Mucosa of descending colon (tissue), 3 donors: ENCODE data around the gene ELAC2. TPM values are rescaled to one million over a fixed set of nuclear protein-coding genes. Genes with fewer than 3 reads are reported as not detected.

ENCODE experiments used
- ATAC-seq: fragments of 200-7000 bp; cut with Tn5 transposase; one replicate; pipeline ENCODE4 v1.9.1; 2020; ENCODE audit warnings: mild to moderate bottlenecking, moderate library complexity
- DNase-seq, 3 donors: peaks; one replicate each; pipeline ENCODE4 v3.0.0-alpha.2; 2020
- H3K36me3 ChIP-seq: fragments of 200-600 bp; one replicate; pipeline ENCODE4 v1.8.0; 2021; ENCODE audit warnings: low read depth, mild to moderate bottlenecking
- H3K4me1 ChIP-seq: fragments of 200-600 bp; one replicate; pipeline ENCODE4 v1.8.0; 2021; ENCODE audit warnings: low read depth, mild to moderate bottlenecking
- H3K4me3 ChIP-seq: fragments of 200-600 bp; one replicate; pipeline ENCODE4 v1.8.0; 2021; ENCODE audit warnings: mild to moderate bottlenecking
- H3K9me3 ChIP-seq: fragments of 200-600 bp; one replicate; pipeline ENCODE4 v1.8.0; 2021; ENCODE audit warnings: mild to moderate bottlenecking
- intact Hi-C, 2 donors: fragments of 100-400 bp; cut with DNase I in 1 of 2; cut with micrococcal nuclease in 1 of 2; formaldehyde crosslinking; loops; one replicate each; pipeline versions ENCODE4 v1.11.0 to v1.11.1; 2022; cut with DNase I, micrococcal nuclease
- total RNA-seq, 3 donors: library from RNA; stranded (reverse); fragmentation: NEBNext Ultra II Directional in 2 of 3; extraction: Animal tissue kit (Norgen Biotek cat#: 25700) in 2 of 3; gene quantifications; one replicate each; pipeline versions ENCODE4 v1.2.1 to v1.2.4, GENCODE V29; 2021 to 2023
- TF ChIP-seq, protein P1 (sequence below): fragments of 200-600 bp; IDR thresholded peaks from one replicate; pipeline ENCODE4 v1.8.0; 2022; ENCODE audit warnings: antibody characterized with exemption, mild to moderate bottlenecking
- donor health status: DM: no; HTN: no; CAD: no; lungs with moderate emphysema.
- donor health status: DM: no; HTN: no; CAD: no.
- donor health status: DM: no; HTN: yes; CAD: no.

Gene ELAC2
- total RNA-seq, 3 donors from 2014 or later = 46.7 to 47.1 (median 46.9) TPM

DNA sequence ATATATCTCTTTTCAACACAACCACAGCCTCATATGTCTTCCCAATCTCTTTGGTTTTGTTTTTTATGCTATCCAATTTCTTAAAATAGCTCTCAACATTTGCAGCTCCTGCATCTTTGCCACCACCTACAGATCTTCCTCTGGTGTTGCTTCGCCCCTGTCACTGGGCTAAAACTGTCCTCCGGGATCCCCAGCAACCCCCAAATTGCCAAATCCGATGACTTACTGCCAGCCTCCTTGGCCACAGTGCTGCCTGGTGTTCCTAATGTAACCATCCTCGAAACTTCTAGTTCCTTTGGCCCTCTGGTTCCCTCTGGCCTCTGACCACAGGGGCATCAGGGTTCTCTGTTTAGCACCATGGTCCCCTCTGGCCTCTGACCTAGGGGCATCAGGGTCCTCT, 70.8 kb downstream of the ELAC2 start:
- intact Hi-C loops = no loop called here
- no peak for DNase-seq
- TF ChIP-seq, protein P1, sequence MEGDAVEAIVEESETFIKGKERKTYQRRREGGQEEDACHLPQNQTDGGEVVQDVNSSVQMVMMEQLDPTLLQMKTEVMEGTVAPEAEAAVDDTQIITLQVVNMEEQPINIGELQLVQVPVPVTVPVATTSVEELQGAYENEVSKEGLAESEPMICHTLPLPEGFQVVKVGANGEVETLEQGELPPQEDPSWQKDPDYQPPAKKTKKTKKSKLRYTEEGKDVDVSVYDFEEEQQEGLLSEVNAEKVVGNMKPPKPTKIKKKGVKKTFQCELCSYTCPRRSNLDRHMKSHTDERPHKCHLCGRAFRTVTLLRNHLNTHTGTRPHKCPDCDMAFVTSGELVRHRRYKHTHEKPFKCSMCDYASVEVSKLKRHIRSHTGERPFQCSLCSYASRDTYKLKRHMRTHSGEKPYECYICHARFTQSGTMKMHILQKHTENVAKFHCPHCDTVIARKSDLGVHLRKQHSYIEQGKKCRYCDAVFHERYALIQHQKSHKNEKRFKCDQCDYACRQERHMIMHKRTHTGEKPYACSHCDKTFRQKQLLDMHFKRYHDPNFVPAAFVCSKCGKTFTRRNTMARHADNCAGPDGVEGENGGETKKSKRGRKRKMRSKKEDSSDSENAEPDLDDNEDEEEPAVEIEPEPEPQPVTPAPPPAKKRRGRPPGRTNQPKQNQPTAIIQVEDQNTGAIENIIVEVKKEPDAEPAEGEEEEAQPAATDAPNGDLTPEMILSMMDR = no peak
- H3K9me3 ChIP-seq = no peaks in the 10 kb centered on the region
- no peaks in the 10 kb centered on the region for H3K4me1 ChIP-seq
- no peak for ATAC-seq
- no peaks in the 10 kb centered on the region for H3K36me3 ChIP-seq
- H3K4me3 ChIP-seq = no peak overlapping the region

Other genes starting within 250 kb of the ELAC2 start
- gene ARHGAP44, start 228.5 kb downstream of the ELAC2 start, total RNA-seq = 10 to 100 TPM; 34.4 to 92.3 (median 52.0) TPM